Psoas muscle (tissue), 8 donors: ENCODE measurements around the gene VSIG2. TPM values are rescaled to one million over a fixed set of nuclear protein-coding genes. Genes with fewer than 3 reads are reported as not detected.
A peak's percentile ranks its signal among the peaks of the same experiment; 100 is the strongest.

Experiments
- ATAC-seq, 4 donors: fragments of 200-7000 bp; cut with Tn5 transposase; one replicate each; pipeline ENCODE4 v1.9.1; 2020; ENCODE audit warnings: moderate library complexity in 3 of 4, mild to moderate bottlenecking in 2 of 4
- DNase-seq, 2 donors: peaks; one replicate each; pipeline ENCODE4 v3.0.0-alpha.2; 2020
- H3K27ac ChIP-seq: fragments of 200-600 bp; one replicate; pipeline ENCODE4 v1.8.0; 2022
- H3K27me3 ChIP-seq, 3 donors: fragments of 200-600 bp in 1 of 3; one replicate each; pipeline versions ENCODE4 v1.6.1 to v1.8.0; 2013 to 2022; ENCODE audit warnings: low read length in 2 of 3, mild to moderate bottlenecking in 2 of 3, moderate library complexity in 1 of 3; ENCODE audit not compliant: insufficient read depth in 3 of 3
- H3K36me3 ChIP-seq, 2 donors: fragments of 200-600 bp in 1 of 2; one replicate each; pipeline versions ENCODE4 v1.6.1 to v1.8.0; 2013 to 2022; ENCODE audit warnings: low read depth in 1 of 2, mild to moderate bottlenecking in 1 of 2, moderate library complexity in 1 of 2; ENCODE audit not compliant: insufficient read depth in 1 of 2
- H3K4me1 ChIP-seq: fragments of 200-600 bp; one replicate; pipeline ENCODE4 v1.8.0; 2022
- H3K4me3 ChIP-seq: fragments of 200-600 bp; one replicate; pipeline ENCODE4 v1.8.0; 2022; ENCODE audit warnings: mild to moderate bottlenecking
- H3K9me3 ChIP-seq: fragments of 200-600 bp; one replicate; pipeline ENCODE4 v1.8.0; 2022
- WGBS, 3 donors: extraction: QIAGEN DNeasy Blood & Tissue Kit; methylation state at CpG; one replicate each; pipeline versions ENCODE4 v1.1.6 to v1.1.7; 2013; 5-methylcytosine and 5-hydroxymethylcytosine counted together
- intact Hi-C, 2 donors: fragments of 100-400 bp; cut with DNase I; formaldehyde crosslinking; loops; one replicate each; pipeline versions ENCODE4 v1.11.0 to v1.14.2; 2022
- long read RNA-seq, 2 donors: library from polyadenylated mRNA; unstranded; transcript quantifications; one replicate each; pipeline ENCODE4 v2.0.0, GENCODE V29; 2021
- polyA plus RNA-seq, 3 donors: library from polyadenylated mRNA; stranded (reverse); fragments of 200-250 nt; gene quantifications; one replicate each; pipeline ENCODE4 v1.2.3, GENCODE V29; 2013
- total RNA-seq, 4 donors: library from RNA; stranded (reverse); fragmentation: NEBNext Ultra II Directional in 2 of 4; extraction: Animal tissue kit (Norgen Biotek cat#: 25700) in 2 of 4; gene quantifications; one replicate each; pipeline versions ENCODE4 v1.2.1 to v1.2.4, GENCODE V29; 2021 to 2023
- TF ChIP-seq, protein P1 (sequence below): fragments of 200-600 bp; IDR thresholded peaks from one replicate; pipeline ENCODE4 v1.8.0; 2022; ENCODE audit warnings: antibody characterized with exemption
- donor health status: healthy with polysubstance abuse.
- donor health status: DM: no; HTN: no; CAD: no; lungs with moderate emphysema.
- donor health status: Bipolar disorder and iron deficiency.
- donor health status: healthy.
- donor health status: DM: yes; HTN: yes; CAD: no.
- donor health status: DM: no; HTN: no; CAD: no.
- donor health status: DM: no; HTN: no; CAD: no.
- donor health status: DM: yes; HTN: yes; CAD: no.

The VSIG2 gene, protein sequence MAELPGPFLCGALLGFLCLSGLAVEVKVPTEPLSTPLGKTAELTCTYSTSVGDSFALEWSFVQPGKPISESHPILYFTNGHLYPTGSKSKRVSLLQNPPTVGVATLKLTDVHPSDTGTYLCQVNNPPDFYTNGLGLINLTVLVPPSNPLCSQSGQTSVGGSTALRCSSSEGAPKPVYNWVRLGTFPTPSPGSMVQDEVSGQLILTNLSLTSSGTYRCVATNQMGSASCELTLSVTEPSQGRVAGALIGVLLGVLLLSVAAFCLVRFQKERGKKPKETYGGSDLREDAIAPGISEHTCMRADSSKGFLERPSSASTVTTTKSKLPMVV
- total RNA-seq: under 1 TPM; 0.30 to 0.58 (median 0.37) TPM
- polyA plus RNA-seq: under 1 TPM; 0.15 to 0.36 (median 0.17) TPM
- long read RNA-seq, donor 1, partial matches to known transcripts: 1 of 2 reads
- long read RNA-seq, donor 1, other reads (novel, unspliced or antisense): 1 of 2 reads
- long read RNA-seq, donor 2: 0 reads

DNA sequence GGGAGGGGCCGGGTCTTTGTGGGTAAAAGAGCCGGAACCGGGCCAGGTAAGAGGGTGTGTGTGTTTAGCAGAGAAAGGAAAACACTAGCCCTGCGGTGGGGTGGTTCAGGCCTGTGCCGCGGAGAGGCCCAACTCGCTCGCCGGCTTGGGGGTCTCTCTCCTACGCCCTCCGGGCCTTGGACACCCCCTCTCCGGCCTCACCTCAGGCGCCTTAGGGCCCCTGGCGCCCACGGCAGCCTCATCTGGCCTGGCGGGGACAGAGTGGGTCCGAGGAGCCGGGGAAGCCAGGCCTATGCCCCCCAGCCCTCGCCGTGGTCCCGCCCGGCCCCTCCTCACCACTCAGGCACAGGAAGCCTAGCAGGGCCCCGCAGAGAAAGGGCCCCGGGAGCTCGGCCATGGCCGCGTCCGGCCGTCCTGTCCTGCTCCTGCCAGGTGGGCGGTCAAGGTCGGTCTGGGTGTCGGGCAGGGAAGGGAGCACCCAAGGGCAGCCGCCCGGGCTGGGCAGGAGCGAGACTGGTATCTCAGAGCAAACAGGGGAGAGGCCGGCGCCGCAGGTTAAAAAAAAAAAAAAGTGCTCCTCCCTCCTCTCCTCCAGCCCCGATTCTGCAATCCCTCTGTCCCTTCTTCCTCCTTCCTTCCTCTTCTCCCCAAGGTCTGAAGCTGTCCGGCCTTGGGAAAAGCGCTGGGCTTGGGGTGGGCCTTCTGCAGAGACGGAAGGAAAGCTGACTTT lies at the start of gene VSIG2:
Gene VSIG2, minus strand, starts transcription at position 515 of the 730 bp plus-strand sequence. Its CDS starts 118 bp downstream, at position 397.
- Histone ChIP-seq H3K4me3 (no peak within 1 kb of the TSS), H3K27me3 (peaks cover 0 to 45% (median 13%) of the 10 kb centered on the region in 3 donors), H3K4me1 (peaks cover 6% of the 10 kb centered on the region), H3K9me3 (no peaks in the 10 kb centered on the region), H3K36me3 (peaks cover 0 to 6% of the 10 kb centered on the region in 2 donors), H3K27ac (no peak within 1 kb of the TSS)
- TF ChIP-seq, protein P1, sequence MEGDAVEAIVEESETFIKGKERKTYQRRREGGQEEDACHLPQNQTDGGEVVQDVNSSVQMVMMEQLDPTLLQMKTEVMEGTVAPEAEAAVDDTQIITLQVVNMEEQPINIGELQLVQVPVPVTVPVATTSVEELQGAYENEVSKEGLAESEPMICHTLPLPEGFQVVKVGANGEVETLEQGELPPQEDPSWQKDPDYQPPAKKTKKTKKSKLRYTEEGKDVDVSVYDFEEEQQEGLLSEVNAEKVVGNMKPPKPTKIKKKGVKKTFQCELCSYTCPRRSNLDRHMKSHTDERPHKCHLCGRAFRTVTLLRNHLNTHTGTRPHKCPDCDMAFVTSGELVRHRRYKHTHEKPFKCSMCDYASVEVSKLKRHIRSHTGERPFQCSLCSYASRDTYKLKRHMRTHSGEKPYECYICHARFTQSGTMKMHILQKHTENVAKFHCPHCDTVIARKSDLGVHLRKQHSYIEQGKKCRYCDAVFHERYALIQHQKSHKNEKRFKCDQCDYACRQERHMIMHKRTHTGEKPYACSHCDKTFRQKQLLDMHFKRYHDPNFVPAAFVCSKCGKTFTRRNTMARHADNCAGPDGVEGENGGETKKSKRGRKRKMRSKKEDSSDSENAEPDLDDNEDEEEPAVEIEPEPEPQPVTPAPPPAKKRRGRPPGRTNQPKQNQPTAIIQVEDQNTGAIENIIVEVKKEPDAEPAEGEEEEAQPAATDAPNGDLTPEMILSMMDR: no peak
- ATAC-seq (no peak), DNase-seq (no peak)
- intact Hi-C loops: no loop called here
- WGBS, 3 donors: 35 to 39% (median 36%) methylated on average over 31 to 42 of the region's 42 CpGs

DNA sequence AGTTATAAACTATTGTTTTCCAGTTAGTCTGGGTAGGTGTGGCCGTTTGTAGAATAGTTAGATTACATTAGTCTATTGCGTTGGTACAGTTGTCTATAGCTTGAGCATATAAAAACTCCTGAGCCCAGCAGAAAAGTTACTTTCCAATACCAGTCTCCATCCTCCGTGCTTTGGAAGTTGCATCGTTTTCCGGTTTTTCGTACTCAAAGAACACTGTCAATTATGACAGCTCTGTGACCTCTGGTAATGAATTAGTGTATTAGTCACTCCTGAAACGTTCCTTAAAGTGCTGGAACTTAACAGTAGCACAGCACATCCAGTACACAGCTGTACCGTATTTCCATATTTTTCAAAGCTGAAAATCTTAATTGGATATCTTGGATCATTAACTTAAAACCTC lies 49.0 kb upstream of the VSIG2 start:
- peaks cover 30% of the 10 kb centered on the region for H3K4me1 ChIP-seq
- H3K27me3 ChIP-seq: no peaks in the 10 kb centered on the region
- no peaks in the 10 kb centered on the region for H3K9me3 ChIP-seq
- TF ChIP-seq, protein P1: no peak
- ATAC-seq (peak in 3 of 4 donors; percentile 31 to 44 (median 39)), DNase-seq (no peak)
- H3K36me3 ChIP-seq: peaks cover 0 to 14% of the 10 kb centered on the region in 2 donors
- peak overlapping the region; percentile 100 for H3K27ac ChIP-seq
- intact Hi-C loops: no loop called here
- WGBS, 3 donors: 2% methylated on average over 8 of the region's 8 CpGs
- H3K4me3 ChIP-seq: peak overlapping the region; percentile 98

DNA sequence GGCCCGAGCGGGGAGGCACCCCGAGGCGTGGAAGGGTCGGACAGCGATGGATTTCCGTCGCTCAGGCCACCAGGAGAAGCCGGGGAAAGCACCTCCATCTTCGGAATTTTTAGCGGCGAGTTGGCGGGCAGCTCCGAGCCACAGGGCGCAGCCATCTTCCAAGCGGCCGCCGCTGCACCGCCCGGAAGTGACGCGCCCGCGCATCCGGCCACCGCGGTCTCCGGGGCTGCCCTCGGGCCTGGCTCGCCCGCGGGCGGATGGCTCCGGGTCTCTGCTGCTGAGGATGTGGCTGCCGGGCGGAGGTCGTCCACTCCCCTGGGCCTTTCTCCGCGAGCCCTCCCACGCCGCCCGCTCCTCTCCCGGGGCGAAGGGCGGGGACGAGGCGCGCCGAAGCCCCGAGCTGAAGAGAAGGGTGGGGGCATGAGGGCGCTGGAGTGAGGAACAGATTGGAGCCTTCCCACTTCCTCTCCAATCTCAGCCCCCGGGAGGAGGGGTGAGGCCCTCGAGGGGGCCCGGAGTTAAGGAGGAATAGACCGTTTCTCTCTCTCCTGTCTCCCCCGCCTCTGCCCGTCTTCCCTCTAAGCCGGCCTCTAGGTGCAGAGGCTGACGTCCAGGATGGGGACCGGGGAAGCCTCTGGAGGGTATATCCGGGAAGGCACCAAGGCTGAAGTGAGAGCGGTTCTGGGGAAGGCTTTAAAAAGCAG lies 48.3 kb upstream of the VSIG2 start, which contains the start of gene MSANTD2:
Gene MSANTD2, minus strand, starts transcription at position 181 of the 704 bp plus-strand sequence. Its CDS starts 26 bp downstream, at position 155.
- peak; percentile 82 to 91 for DNase-seq
- peak; percentile 96 to 98 (median 97) for ATAC-seq
- Histone ChIP-seq H3K4me1 (peaks cover 34% of the 10 kb centered on the region), H3K4me3 (peak within 1 kb of the TSS; percentile 98), H3K36me3 (peaks cover 0 to 7% of the 10 kb centered on the region in 2 donors), H3K27ac (peak within 1 kb of the TSS; percentile 100), H3K9me3 (no peaks in the 10 kb centered on the region), H3K27me3 (no peaks in the 10 kb centered on the region)
- TF ChIP-seq, protein P1: no peak
- intact Hi-C loops: no loop called here
- WGBS, 3 donors: 0% methylated on average over 46 to 62 of the region's 62 CpGs

DNA sequence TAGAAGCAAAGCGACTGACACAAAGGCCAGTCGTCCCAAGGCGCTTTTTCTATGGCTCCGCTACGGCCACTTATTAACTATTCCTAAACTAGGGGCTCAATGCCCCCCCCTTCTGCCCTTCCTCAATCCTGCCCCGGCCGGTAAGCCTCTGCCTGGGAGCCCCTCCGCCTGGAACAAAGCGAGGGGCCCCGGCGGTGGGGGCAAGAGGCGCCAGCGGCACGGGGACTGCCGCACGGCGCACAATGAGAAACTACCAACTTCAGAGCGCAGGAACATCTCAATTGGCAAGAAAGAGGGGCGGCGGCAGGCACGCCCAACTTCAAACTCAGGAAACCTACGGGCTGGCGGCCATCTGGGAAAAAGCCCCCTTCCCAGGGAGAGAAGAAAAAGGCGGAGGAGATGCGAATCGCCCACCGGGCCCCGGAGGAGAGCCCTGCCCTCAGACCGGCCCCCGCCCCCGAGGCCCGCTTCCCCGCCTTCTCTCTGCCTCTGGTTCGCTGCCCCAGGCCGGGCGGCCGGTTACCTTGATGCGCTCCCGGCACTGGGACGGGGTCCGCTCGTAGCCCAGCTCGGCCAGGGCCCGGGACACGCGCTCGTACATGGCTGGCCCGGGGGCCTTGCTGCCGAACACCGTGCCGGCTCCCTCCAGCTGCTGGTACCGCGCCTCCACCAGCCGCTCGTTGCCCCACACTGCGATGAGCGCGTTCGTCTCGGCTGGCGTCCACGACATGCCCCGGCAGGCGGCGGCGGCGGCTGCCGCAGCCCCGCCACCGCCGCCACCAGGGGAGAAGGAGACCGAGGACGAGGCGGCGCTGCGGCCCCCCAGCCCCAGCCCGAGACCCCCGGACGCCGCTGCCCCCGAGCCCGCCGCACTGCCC lies 47.5 kb upstream of the VSIG2 start:
- ATAC-seq (peak; percentile 31 to 48 (median 35)), DNase-seq (peak; percentile 35 to 63)
- Histone ChIP-seq H3K27ac (peak overlapping the region; percentile 100), H3K4me3 (peak overlapping the region; percentile 98), H3K9me3 (no peaks in the 10 kb centered on the region), H3K27me3 (no peaks in the 10 kb centered on the region), H3K36me3 (peaks cover 0 to 4% of the 10 kb centered on the region in 2 donors), H3K4me1 (peaks cover 34% of the 10 kb centered on the region)
- 0 to 1% (median 1%) methylated on average over 61 to 83 of the region's 83 CpGs for WGBS, 3 donors
- TF ChIP-seq, protein P1: no peak
- intact Hi-C loops: no loop called here
